GM19099 (cell line): ENCODE measurements around the gene TNPO1.

ENCODE experiments used
- POLR2A ChIP-seq: IDR thresholded peaks from 3 replicates; pipeline ENCODE4 v1.6.1; 2011; ENCODE audit warnings: low read depth; ENCODE audit not compliant: insufficient read length; ENCODE audit errors: extremely low read depth

TNPO1 gene

DNA sequence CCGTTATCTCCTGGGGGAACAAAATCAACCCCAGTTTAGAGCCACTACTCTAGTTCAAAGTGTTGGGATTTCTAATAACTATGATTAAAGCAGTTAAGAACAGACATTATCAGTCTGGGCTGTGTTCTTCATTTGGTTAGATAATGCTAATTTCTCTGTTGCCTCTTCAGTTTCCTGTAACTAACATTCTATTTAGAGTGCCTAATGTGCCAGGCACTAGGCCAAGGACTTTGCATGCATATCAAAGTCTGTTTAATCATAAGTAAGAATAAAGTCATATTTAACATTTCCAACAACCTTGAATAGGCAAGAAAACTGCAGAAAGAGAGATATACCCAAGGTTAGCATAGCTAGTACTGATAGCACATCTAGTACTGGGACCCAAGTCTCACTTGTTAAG is 68.4 kb downstream of the TNPO1 start:
- no peak for TF ChIP-seq POLR2A

DNA sequence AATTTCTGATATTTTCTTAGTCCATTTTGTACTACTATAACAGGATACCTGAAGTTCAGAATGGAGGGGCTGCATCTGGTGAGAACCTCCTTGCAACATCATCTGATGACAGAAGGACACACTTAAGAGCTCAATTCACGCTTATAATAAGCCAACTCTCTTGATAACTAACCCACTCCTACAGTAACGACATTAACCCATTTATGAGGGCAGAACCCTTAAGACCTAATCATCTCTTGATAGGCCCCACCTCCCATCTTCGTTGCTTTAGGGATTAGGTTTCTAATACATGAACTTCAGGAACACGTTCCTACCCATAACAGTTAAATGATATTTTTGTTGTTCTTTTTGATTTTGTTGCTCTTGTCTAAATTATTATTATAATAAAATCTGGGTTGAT is 69.4 kb downstream of the TNPO1 start:
- TF ChIP-seq POLR2A = no peak

DNA sequence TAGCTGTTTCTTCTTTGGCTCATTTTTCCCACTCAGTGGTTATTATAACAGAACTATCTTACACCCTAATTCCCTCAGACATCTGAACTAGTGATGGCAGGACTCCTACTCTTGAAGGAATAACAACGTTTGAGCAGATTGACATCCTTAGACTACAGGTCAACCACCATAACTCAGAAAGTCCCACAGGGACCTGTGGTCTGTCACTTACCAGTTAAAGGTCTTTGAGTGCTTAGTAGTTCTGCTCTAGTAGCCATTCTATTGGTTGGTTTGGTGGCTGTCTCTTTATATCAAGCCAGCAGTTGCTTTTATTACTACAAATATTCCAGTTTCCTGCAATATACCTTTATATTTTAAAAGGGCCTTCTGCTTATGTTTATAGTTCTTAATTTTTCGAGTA is 72.1 kb downstream of the TNPO1 start:
- TF ChIP-seq POLR2A = no peak

DNA sequence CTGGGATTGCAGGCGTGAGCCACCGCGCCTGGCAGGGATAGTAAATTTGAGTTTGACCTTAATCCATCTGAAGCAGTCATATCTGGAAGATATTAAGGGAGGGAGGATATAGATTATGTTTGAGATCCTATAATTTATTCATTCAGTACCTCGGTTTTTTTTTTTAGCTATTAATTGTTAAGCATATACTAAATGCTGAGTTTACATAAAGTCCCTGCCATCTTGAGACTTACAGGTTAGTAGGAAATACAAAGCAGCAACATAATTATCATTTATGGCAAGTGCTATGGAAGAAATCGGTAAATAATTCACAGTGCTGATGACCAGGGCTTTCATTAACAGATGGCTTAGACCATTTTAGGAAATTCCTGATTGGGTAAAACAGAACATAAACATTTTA is 72.9 kb downstream of the TNPO1 start:
- TF ChIP-seq POLR2A = no peak

DNA sequence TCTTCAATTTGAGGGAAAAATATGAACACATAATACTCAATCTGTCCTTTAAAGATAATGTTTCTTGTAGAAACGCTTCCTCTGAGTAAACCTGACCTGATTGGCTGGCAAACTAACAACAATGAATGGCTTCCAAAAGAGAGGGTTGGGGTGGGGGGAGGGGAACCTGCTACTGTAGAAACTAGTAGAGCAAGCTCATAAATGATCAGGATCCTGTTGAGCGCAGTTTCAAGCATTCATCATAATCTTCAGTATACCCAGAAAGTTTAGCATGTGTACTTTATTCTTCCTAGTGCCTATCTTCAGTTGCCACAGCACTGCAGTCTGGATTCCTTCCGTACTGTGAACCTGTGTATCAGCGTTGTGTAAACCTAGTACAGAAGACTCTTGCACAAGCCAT is 76.4 kb downstream of the TNPO1 start:
- no peak for TF ChIP-seq POLR2A

DNA sequence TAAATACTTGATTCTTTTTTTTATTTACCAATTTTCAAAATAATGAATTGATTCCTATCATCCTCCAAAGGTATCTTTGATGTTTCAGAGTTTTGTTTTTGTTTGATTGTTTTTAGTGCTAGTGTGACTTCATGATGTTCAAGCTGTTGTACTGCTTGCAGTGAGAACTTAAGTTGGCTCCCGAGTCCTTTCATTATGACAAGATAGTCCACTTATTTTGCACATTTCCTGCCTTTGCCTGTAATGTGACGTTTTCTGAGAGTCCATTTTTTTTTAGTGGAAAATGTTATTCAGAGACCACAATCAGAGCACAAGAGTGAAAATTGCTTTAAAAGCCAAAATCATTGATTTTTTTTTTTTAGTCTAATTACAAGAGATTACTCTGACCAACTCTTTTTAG is 79.3 kb downstream of the TNPO1 start:
- no peak for TF ChIP-seq POLR2A

DNA sequence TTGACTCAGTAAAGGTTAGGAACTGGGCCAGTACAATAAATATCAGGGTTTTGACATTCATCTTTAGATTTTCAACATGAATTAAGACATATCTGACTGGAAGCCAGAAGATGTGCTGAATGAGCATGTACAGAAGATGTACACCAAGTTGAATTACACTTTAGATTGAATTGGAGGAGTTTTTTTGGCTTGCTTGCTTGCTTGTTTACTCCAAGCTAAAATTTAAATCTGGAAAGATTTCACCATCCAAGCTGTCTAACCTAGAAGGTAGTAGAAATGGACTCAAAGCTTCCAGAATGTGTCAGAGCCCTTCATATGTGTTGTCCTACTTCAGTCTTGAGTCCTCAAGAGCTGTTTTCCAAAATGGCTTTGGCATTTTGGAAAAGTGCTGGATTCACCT is 90.3 kb downstream of the TNPO1 start:
- TF ChIP-seq POLR2A = no peak

DNA sequence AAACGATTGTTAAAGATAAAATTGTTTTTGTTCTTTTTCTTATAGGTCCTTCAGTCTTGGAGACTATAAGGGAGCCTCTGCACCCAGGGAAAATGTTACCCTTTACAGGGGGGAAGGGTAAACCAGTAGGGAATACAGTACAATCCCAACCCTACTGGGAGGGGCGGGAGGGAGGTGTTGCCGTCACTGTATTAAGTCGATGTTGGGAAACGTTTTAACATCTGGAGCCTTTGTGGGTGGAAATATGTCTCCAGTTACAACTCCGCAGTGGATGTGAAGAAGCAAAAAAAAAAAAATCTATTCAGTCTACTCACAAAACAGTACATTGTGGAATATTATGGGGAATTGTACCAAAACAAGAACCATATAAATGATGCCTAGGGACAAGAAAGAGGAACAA is 92.2 kb downstream of the TNPO1 start:
- TF ChIP-seq POLR2A = no peak

DNA sequence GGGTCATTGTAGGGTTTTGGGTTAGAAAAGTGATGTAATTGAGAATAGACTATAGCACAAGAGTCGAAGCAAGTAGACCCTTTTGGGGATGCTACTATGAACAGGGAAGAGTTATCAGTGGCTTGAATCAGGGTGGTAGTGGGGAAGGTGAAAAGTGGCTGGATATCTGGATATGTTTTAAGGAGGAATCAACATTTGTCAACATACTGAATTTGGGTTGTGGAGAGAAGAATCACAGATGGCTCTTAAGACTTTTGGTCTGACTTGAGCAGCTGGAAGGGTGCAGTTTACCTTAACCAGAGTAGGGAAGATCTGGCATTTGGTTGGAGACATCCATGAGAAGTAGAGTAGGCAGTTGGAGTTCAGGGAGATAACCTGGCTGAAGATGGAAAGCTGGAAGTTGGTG is 100.9 kb downstream of the TNPO1 start:
- no peak for TF ChIP-seq POLR2A

DNA sequence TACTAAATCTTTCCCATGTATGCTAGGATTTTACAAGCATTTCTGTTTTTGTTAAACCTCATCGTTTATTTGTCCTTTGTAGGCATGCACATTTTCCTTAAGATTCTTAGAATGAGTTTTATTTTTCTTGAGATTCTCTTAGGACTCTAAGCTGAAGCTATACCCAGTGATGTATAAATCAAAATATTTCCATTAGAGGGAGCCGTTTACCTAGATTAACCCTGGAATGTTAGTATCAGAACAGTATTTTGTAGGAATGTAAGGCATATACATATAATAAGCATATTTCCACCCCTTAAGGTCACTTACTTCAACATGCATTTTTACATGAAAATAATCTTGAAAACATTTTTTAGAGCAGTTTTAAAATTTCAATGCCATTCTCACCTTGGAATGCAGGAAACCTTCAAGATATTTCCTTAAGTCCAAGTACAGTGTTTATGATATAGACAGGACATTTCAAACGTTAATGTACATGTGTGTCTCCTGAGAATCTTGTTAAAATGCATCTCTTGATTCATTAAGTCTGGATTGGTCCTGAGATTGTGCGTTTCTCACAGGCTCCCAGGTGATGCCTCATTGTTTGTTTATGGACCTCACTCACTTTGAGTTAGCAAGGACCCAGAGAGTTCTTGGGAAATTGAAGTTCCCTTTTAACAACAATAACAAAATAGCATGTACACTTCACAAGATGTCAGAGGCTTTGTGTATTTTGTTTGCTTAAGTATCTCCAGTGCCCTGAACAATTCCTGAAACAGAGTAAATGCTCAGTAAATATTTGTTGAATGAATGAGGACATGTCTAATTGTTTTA is 104.4 kb downstream of the TNPO1 start:
- no peak for TF ChIP-seq POLR2A

DNA sequence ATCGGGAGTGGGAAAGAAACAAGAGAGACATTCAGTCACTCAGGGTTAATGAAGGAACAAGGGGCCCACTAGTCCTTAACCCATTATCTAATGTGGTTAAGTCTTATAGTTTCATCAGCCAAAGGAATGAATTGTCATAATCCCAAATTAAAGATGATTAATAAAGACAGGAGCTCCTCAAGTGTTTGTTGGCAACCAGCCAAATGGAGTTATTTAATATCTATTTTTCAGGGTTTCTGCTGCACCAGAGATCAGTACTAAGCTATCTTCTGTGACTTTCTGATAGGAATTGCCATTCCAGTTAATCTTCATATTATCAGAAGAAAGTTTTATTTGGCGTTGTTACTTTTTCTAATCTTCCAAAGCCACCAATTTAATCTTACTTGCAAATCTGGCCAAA is 105.4 kb downstream of the TNPO1 start:
- TF ChIP-seq POLR2A = no peak

DNA sequence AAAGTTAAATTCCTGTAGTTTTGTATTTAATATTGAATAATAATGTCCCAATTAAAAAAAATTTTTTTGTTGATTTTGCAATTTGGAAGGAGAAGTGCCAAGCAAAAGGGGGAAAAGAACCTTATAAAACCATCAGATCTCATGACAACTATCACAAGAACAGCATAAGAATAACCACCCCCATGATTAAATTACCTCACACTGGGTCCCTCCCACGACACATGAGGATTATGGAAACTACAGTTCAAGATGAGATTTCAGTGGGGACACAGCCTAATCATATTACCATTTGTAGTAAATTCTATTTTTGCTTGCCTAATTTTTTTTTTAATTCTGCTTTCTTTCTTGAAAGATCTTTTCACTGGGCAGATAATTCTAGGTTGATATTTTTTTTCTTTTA is 106.0 kb downstream of the TNPO1 start:
- no peak for TF ChIP-seq POLR2A

DNA sequence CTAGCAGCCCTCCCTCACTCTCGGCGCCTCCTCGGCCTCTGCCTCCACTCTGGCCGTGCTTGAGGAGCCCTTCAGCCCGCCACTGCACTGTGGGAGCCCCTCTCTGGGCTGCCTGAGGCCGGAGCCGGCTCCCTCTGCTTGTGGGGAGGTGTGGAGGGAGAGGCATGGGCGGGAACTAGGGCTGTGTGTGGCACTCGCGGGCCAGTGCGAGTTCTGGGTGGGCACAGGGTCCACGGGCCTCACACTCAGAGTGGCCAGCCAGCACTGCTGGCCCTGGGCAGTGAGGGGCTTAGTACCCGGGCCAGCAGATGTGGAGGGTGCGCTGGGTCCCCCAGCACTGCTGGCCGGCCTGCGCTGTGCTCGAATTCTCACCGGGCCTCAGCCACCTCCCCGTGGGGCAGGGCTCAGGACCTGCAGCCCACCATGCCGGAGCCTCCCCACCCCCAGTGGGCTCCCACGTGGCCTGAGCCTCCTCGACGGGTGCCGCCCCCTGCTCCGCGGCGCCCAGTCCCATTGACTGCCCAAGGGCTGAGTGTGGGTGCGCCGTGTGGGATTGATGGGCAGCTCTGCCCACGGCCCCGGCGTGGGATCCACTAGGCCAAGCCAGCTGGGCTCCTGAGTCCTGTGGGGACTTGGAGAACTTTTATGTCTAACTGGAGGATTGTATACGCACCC is 109.0 kb downstream of the TNPO1 start:
- TF ChIP-seq POLR2A = no peak

DNA sequence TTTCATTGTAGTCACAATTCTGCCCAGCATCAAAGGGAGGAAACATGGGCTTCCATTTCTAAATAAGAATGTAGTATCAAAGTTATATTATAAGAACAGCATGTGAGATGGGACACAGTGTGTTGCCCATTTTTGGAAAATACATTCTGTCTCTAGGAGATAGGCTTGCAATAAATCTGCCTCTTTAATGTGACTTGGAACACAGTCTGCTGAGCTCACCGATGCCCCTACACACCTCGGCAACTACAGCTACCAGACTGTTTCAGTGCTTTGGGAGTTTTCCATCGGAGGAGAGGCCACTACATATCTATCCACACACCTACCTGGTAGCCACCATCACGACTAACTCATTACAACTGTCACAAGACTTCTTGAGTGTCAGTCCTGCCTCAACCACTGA is 120.4 kb downstream of the TNPO1 start:
- no peak for TF ChIP-seq POLR2A

DNA sequence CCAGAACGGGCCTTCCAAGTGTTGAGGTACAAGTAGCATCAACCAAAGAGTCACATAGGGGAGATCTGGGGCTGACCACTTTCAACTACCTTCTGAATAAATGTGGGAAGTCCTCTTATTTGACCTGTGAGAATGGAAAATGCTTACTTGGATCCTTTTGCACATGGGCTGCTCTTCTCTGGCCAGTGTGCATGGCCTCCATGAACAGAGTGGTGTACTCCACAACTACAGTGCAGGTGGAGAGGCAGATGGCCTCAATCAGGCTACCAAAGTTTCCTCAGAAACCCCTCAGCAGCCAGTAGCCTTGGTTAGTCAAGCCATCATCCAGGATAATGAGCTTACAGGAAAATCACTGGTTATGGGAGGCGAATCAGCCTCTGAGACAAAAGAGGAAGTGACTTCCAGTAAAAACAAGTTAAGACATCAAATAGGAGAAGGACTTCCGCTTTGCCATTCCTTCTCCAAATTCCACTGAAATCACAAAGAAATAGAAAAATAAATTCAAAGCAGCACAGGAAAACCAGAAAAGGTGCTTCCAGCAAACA is 121.1 kb downstream of the TNPO1 start:
- TF ChIP-seq POLR2A = no peak

DNA sequence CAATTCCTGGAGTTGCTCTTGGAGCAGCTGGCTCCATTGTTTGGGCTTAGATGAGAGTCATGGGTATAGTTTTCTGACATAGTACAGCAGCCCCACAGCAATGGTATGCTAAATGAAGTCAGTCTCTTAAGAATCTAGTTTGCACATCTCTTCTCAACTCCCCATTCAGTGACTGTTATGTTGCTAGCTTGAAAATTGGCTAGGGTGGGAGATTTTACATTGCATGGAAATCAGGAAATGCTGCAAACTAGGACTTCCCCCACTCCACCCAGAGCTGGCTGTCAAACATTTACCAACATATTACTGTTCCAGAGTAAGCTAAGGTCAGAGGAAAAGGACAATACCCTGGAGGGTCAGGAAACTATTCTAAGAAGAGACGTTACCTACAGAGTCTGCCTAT is 121.7 kb downstream of the TNPO1 start:
- no peak for TF ChIP-seq POLR2A
